GM12801 (cell line): ENCODE data around the gene FOXL2.

Source experiments
- CTCF ChIP-seq: IDR thresholded peaks from one replicate; pipeline ENCODE4 v1.5.1; 2011; ENCODE audit warnings: control low read depth; ENCODE audit not compliant: insufficient read length; ENCODE audit errors: extremely low read depth

FOXL2 gene

GRCh38 chr3:138899351-138899991, 47.5 kb downstream of the FOXL2 start:
- no peak for TF ChIP-seq CTCF

GRCh38 chr3:138898708-138899107, 48.2 kb downstream of the FOXL2 start:
- TF ChIP-seq CTCF: no peak

DNA sequence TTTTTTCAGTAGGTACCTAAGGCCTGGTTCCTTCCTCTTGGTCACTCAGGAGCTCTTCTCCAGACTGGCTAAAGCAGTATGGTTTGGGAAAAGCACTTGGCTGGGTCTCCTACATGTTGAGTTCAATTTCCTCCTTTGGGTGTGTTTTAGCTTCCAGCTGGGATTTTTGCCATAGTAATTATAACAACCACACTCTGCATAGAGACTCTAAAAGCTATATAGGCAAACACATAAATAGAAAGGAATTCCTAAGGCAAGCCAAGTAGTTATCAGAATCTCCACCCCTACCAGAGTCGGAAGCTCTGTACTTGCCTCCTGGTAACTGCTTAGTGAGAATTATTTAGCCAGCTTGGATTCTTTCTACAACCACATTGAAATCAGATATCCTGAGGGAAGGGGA, 48.6 kb downstream of the FOXL2 start:
- no peak for TF ChIP-seq CTCF
